Retinal pigment epithelial cell (primary cell): ENCODE results near the gene FKBP14.
A peak's percentile ranks its signal among the peaks of the same experiment; 100 is the strongest.

Experiments used
- DNase-seq: peaks from one replicate; pipeline ENCODE4 v3.0.0-alpha.2; 2010; ENCODE audit warnings: low read depth
- H3K4me3 ChIP-seq: 2 replicates; pipeline ENCODE4 v1.5.1; 2011; ENCODE audit warnings: mild to moderate bottlenecking, low read length, control low read depth, moderate library complexity
- CTCF ChIP-seq: conservative IDR thresholded peaks from 2 replicates; pipeline ENCODE4 v1.5.1; 2011; ENCODE audit warnings: low read depth, low read length, control low read depth, inconsistent platforms

FKBP14 gene

GRCh38 chr7:30026229-30027064 lies at the start of gene FKBP14:
Gene FKBP14 (minus strand): TSS chr7:30026702. CDS start chr7:30026508, 194 bp downstream.
- H3K4me3 ChIP-seq: peak within 1 kb of the TSS; percentile 77
- peak; percentile 99 for DNase-seq
- TF ChIP-seq CTCF: no peak

GRCh38 chr7:30074422-30075030 lies 48.0 kb upstream of the FKBP14 start:
- no peak overlapping the region for H3K4me3 ChIP-seq
- TF ChIP-seq CTCF: peak; percentile 60
- DNase-seq: no peak

GRCh38 chr7:30072735-30073134 lies 46.2 kb upstream of the FKBP14 start:
- no peak for DNase-seq
- H3K4me3 ChIP-seq: no peak overlapping the region
- TF ChIP-seq CTCF: no peak

- DNase-seq: no peak
- no peak for TF ChIP-seq CTCF
- no peak overlapping the region for H3K4me3 ChIP-seq
Observed at GRCh38 chr7:30070052-30070451, 43.5 kb upstream of the FKBP14 start.

GRCh38 chr7:30069096-30069867 lies 42.8 kb upstream of the FKBP14 start:
- no peak for TF ChIP-seq CTCF
- no peak for DNase-seq
- H3K4me3 ChIP-seq: no peak overlapping the region

- TF ChIP-seq CTCF: no peak
- peak; percentile 52 for DNase-seq
- H3K4me3 ChIP-seq: no peak overlapping the region
Observed at GRCh38 chr7:30068117-30068516, 41.6 kb upstream of the FKBP14 start.
